Trophoblast cell (in vitro differentiated cells and primary cell): ENCODE results near the gene DGKH.

ENCODE experiments used
- DNase-seq, 2 donors: peaks; one replicate each; pipeline ENCODE4 v3.0.0-alpha.2; 2016
- H2AFZ ChIP-seq: 2 replicates; pipeline ENCODE4 v1.6.1; 2013; ENCODE audit warnings: low read length, moderate library complexity, mild to moderate bottlenecking; ENCODE audit not compliant: insufficient read depth, poor library complexity
- H2AK5ac ChIP-seq: 2 replicates; pipeline ENCODE4 v1.6.1; 2013; ENCODE audit warnings: mild to moderate bottlenecking, low read length
- H2BK120ac ChIP-seq: 2 replicates; pipeline ENCODE4 v1.6.1; 2013; ENCODE audit warnings: low read length, mild to moderate bottlenecking, moderate library complexity; ENCODE audit not compliant: insufficient read depth, poor library complexity
- H2BK12ac ChIP-seq: 2 replicates; pipeline ENCODE4 v1.6.1; 2013; ENCODE audit warnings: mild to moderate bottlenecking, low read length, moderate library complexity
- H2BK5ac ChIP-seq: 2 replicates; pipeline ENCODE4 v1.6.1; 2013; ENCODE audit warnings: low read length, low read depth, moderate library complexity, mild to moderate bottlenecking; ENCODE audit not compliant: poor library complexity
- H3K14ac ChIP-seq: 2 replicates; pipeline ENCODE4 v1.6.1; 2013; ENCODE audit warnings: mild to moderate bottlenecking, low read length
- H3K18ac ChIP-seq: 2 replicates; pipeline ENCODE4 v1.6.1; 2013; ENCODE audit warnings: mild to moderate bottlenecking, low read length
- H3K23ac ChIP-seq: 2 replicates; pipeline ENCODE4 v1.6.1; 2013; ENCODE audit warnings: low read length
- H3K27ac ChIP-seq: 2 replicates; pipeline ENCODE4 v1.5.1; 2013; ENCODE audit warnings: low read depth, mild to moderate bottlenecking, inconsistent platforms, low read length, moderate library complexity
- H3K27me3 ChIP-seq: 2 replicates; pipeline ENCODE4 v1.6.1; 2013; ENCODE audit warnings: inconsistent platforms, mild to moderate bottlenecking, low read length, moderate library complexity; ENCODE audit not compliant: insufficient read depth
- H3K36me3 ChIP-seq, 2 experiments: 1 replicate in 1 of 2; 2 replicates in 1 of 2; pipeline ENCODE4 v1.6.1; 2013; ENCODE audit warnings: low read length in 2 of 2, mild to moderate bottlenecking in 2 of 2, moderate library complexity in 1 of 2; ENCODE audit not compliant: insufficient read depth in 2 of 2, control insufficient read depth in 1 of 2
- H3K4ac ChIP-seq: 2 replicates; pipeline ENCODE4 v1.6.1; 2013; ENCODE audit warnings: low read depth, mild to moderate bottlenecking, low read length, moderate library complexity
- H3K4me1 ChIP-seq, 2 experiments: 1 replicate in 1 of 2; 2 replicates in 1 of 2; pipeline ENCODE4 v1.6.1; 2013; ENCODE audit warnings: low read length in 2 of 2, mild to moderate bottlenecking in 2 of 2, moderate library complexity in 1 of 2; ENCODE audit not compliant: insufficient read depth in 2 of 2, control insufficient read depth in 1 of 2
- H3K4me2 ChIP-seq: 2 replicates; pipeline ENCODE4 v1.6.1; 2013; ENCODE audit warnings: inconsistent platforms, mild to moderate bottlenecking, low read length, moderate library complexity
- H3K4me3 ChIP-seq: 2 replicates; pipeline ENCODE4 v1.5.1; 2013; ENCODE audit warnings: mild to moderate bottlenecking, low read depth, low read length, inconsistent platforms
- H3K79me1 ChIP-seq: one replicate; pipeline ENCODE4 v1.6.1; 2013; ENCODE audit warnings: low read length
- H3K79me2 ChIP-seq: 2 replicates; pipeline ENCODE4 v1.6.1; 2013; ENCODE audit warnings: low read length, mild to moderate bottlenecking; ENCODE audit not compliant: control insufficient read depth, insufficient read depth, poor library complexity
- H3K9ac ChIP-seq: 2 replicates; pipeline ENCODE4 v1.6.1; 2013; ENCODE audit warnings: mild to moderate bottlenecking, low read length
- H3K9me3 ChIP-seq: 2 replicates; pipeline ENCODE4 v1.6.1; 2013; ENCODE audit warnings: low read depth, mild to moderate bottlenecking, control low read depth, inconsistent platforms, low read length; ENCODE audit not compliant: insufficient read depth
- H4K12ac ChIP-seq: 2 replicates; pipeline ENCODE4 v1.6.1; 2013; ENCODE audit warnings: low read depth, mild to moderate bottlenecking, low read length, moderate library complexity
- H4K8ac ChIP-seq: 2 replicates; pipeline ENCODE4 v1.6.1; 2013; ENCODE audit warnings: low read depth, mild to moderate bottlenecking, low read length, moderate library complexity
- H4K91ac ChIP-seq: one replicate; pipeline ENCODE4 v1.6.1; 2013; ENCODE audit warnings: low read depth, mild to moderate bottlenecking, low read length, moderate library complexity
- WGBS: extraction: QIAGEN DNeasy Blood & Tissue Kit; methylation state at CpG from one replicate; pipeline ENCODE4 v1.1.7; 2013; ENCODE audit warnings: missing lambda C conversion rate; ENCODE audit not compliant: insufficient read length, insufficient coverage; ENCODE audit errors: extremely low coverage; 5-methylcytosine and 5-hydroxymethylcytosine counted together

Gene DGKH

DNA sequence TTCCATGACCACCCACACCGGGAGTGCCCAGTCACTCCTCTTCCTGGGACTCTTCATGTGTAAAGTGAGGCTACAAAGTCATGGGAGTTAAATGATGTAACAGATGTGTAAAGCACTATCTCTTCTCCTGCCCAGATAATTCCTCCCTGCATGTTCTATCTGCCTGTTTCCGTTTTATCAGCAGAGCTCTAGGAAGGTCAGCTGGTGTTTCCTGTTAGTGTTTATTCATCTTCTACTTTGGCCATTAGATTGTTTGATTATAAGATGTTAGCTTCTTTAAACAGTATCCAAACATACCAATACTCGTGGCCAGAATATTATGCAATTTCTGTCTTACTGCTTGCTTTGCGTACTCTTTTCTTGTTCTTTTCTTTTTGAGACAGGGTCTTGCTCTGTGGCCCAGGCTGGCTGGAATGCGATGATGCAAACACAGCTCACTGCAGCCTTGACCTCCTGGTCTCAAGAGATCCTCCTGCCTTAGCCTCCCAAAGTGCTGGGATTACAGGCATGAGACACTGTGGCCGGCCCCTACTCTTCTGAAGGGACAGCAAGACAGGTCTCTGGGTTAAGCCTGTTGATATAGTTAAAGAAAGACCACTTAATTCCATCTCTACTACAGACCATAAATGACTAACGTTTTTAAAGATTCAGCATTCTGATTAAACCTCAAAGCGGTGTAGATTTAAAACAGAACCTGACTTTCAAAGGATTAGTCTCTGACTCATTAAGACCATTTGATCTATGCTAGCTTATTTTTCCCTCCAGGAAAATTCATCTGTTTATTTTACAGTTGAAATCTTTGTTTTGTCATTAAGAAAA lies 126.1 kb downstream of the DGKH start:
- H3K23ac ChIP-seq = no peak overlapping the region
- no peak overlapping the region for H2AK5ac ChIP-seq
- H3K9ac ChIP-seq = no peak overlapping the region
- no CpG with 5 or more reads among the region's 8 CpGs for WGBS
- H3K4me2 ChIP-seq = no peak overlapping the region
- H3K79me2 ChIP-seq = no peaks in the 10 kb centered on the region
- H3K9me3 ChIP-seq = no peaks in the 10 kb centered on the region
- no peak overlapping the region for H3K4ac ChIP-seq
- H2BK12ac ChIP-seq = no peak overlapping the region
- H4K91ac ChIP-seq = no peak overlapping the region
- no peak overlapping the region for H3K4me3 ChIP-seq
- no peak overlapping the region for H4K12ac ChIP-seq
- H3K18ac ChIP-seq = no peak overlapping the region
- H3K14ac ChIP-seq = no peak overlapping the region
- H3K27me3 ChIP-seq = no peaks in the 10 kb centered on the region
- H3K36me3 ChIP-seq = no peaks in the 10 kb centered on the region
- no peak overlapping the region for H4K8ac ChIP-seq
- peak in 1 of 2 donors; percentile 0 for DNase-seq
- H2BK5ac ChIP-seq = no peak overlapping the region
- H3K27ac ChIP-seq = no peak overlapping the region
- H2BK120ac ChIP-seq = no peak overlapping the region
- no peaks in the 10 kb centered on the region for H3K79me1 ChIP-seq
- H2AFZ ChIP-seq = no peak overlapping the region
- no peaks in the 10 kb centered on the region for H3K4me1 ChIP-seq

DNA sequence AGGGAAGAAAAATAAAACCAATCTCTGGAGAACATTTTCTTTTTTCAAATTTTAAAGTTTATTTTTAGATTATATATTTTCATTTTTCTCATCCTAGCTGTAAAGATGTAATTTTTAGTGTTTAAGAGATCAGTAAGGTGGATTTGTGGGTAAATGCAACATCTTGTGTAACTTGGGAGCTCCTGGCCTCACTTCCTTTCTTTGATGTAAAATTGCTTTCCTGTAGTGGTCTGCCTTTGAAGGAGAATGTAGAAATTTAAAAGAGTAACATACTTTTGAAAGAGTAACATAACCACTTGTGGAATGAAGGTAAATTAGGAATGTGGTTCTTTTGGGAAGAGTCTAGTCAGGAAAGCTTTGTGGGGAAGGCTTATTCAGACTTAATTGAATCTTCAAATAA lies 127.8 kb downstream of the DGKH start:
- Histone ChIP-seq H3K9ac (no peak overlapping the region), H3K14ac (no peak overlapping the region), H2BK120ac (no peak overlapping the region), H4K91ac (no peak overlapping the region), H3K79me2 (no peaks in the 10 kb centered on the region), H2AK5ac (no peak overlapping the region), H3K27me3 (no peaks in the 10 kb centered on the region), H4K12ac (no peak overlapping the region), H3K4me1 (no peaks in the 10 kb centered on the region), H3K9me3 (no peaks in the 10 kb centered on the region), H2BK5ac (no peak overlapping the region), H3K18ac (no peak overlapping the region), H3K4ac (no peak overlapping the region), H3K79me1 (no peaks in the 10 kb centered on the region), H3K27ac (no peak overlapping the region), H4K8ac (no peak overlapping the region), H3K23ac (no peak overlapping the region), H2AFZ (no peak overlapping the region), H3K36me3 (no peaks in the 10 kb centered on the region), H3K4me2 (no peak overlapping the region), H2BK12ac (no peak overlapping the region), H3K4me3 (no peak overlapping the region)
- no peak for DNase-seq

GRCh38 chr13:42177189-42177588 lies 128.7 kb downstream of the DGKH start:
- H4K12ac ChIP-seq = no peak overlapping the region
- H3K4me3 ChIP-seq = no peak overlapping the region
- H3K9ac ChIP-seq = no peak overlapping the region
- H3K4ac ChIP-seq = no peak overlapping the region
- H4K91ac ChIP-seq = no peak overlapping the region
- no peak overlapping the region for H2AK5ac ChIP-seq
- no peak overlapping the region for H3K27ac ChIP-seq
- H3K18ac ChIP-seq = no peak overlapping the region
- no peaks in the 10 kb centered on the region for H3K4me1 ChIP-seq
- H3K36me3 ChIP-seq = peaks cover 0 to 3% of the 10 kb centered on the region in 2 experiments
- no peaks in the 10 kb centered on the region for H3K9me3 ChIP-seq
- H2AFZ ChIP-seq = no peak overlapping the region
- H3K79me2 ChIP-seq = no peaks in the 10 kb centered on the region
- H2BK120ac ChIP-seq = no peak overlapping the region
- no peak for DNase-seq
- H3K23ac ChIP-seq = no peak overlapping the region
- no peaks in the 10 kb centered on the region for H3K79me1 ChIP-seq
- H3K27me3 ChIP-seq = no peaks in the 10 kb centered on the region
- no peak overlapping the region for H4K8ac ChIP-seq
- H2BK12ac ChIP-seq = no peak overlapping the region
- H3K14ac ChIP-seq = no peak overlapping the region
- WGBS = no CpG with 5 or more reads among the region's 1 CpG
- H2BK5ac ChIP-seq = no peak overlapping the region
- no peak overlapping the region for H3K4me2 ChIP-seq

GRCh38 chr13:42181381-42181953 lies 133.0 kb downstream of the DGKH start:
- no peak overlapping the region for H3K4me2 ChIP-seq
- no peaks in the 10 kb centered on the region for H3K4me1 ChIP-seq
- no peak overlapping the region for H4K8ac ChIP-seq
- no peak overlapping the region for H3K27ac ChIP-seq
- H4K12ac ChIP-seq = no peak overlapping the region
- peaks cover 0 to 5% of the 10 kb centered on the region in 2 experiments for H3K36me3 ChIP-seq
- no peak overlapping the region for H3K18ac ChIP-seq
- no peak overlapping the region for H2BK5ac ChIP-seq
- no peak overlapping the region for H3K23ac ChIP-seq
- H4K91ac ChIP-seq = no peak overlapping the region
- H3K4ac ChIP-seq = no peak overlapping the region
- H3K9ac ChIP-seq = no peak overlapping the region
- no peak overlapping the region for H2AK5ac ChIP-seq
- H3K27me3 ChIP-seq = no peaks in the 10 kb centered on the region
- no CpG with 5 or more reads among the region's 2 CpGs for WGBS
- H3K14ac ChIP-seq = no peak overlapping the region
- no peak for DNase-seq
- H2BK12ac ChIP-seq = no peak overlapping the region
- no peak overlapping the region for H3K4me3 ChIP-seq
- no peak overlapping the region for H2BK120ac ChIP-seq
- no peak overlapping the region for H2AFZ ChIP-seq
- H3K79me1 ChIP-seq = no peaks in the 10 kb centered on the region
- no peaks in the 10 kb centered on the region for H3K9me3 ChIP-seq
- H3K79me2 ChIP-seq = no peaks in the 10 kb centered on the region
